K562 treated with DMSO at 1 percent for 4 hours (cell line): Measurements from ENCODE around the gene BIRC6. TPM values are rescaled to one million over a fixed set of nuclear protein-coding genes. Genes with fewer than 3 reads are reported as not detected.

Source experiments
- total RNA-seq: library from RNA; unstranded; fragments of 300-600 nt; gene quantifications from 2 replicates; pipeline ENCODE4 v1.2.3, GENCODE V29; 2022; ENCODE audit not compliant: insufficient read depth

BIRC6 gene
- 18.3 and 21.9 TPM in 2 replicates for total RNA-seq

GRCh38 chr2:32356681-32357317, at the start of gene BIRC6:
TSS of gene BIRC6 (plus strand) at chr2:32357023. CDS start at chr2:32357162, 139 bp downstream.

GRCh38 chr2:32627814-32628579, 271.2 kb downstream of the BIRC6 start, which contains the start of gene TTC27:
TSS of gene TTC27 (plus strand) at chr2:32628050. CDS start at chr2:32628293, 243 bp downstream.

Other genes starting within 250 kb of the BIRC6 start
- gene SLC30A6, start 191.2 kb upstream of the BIRC6 start, total RNA-seq: 12.5 and 14.8 TPM in 2 replicates
- 0.23 and 1.3 TPM in 2 replicates for gene NLRC4, start 92.1 kb upstream of the BIRC6 start, total RNA-seq
- 6.4 and 9.7 TPM in 2 replicates for gene YIPF4, start 79.1 kb upstream of the BIRC6 start, total RNA-seq